GM12891 (cell line): ENCODE data around the gene DST.

Source experiments
- POLR2A ChIP-seq: IDR thresholded peaks from 2 replicates; pipeline ENCODE4 v1.6.1; 2011; ENCODE audit warnings: low read depth, low read length, control low read depth
- POLR2AphosphoS5 ChIP-seq: IDR thresholded peaks from 2 replicates; pipeline ENCODE4 v1.6.1; 2011; ENCODE audit warnings: low read depth, low read length, control low read depth

DNA sequence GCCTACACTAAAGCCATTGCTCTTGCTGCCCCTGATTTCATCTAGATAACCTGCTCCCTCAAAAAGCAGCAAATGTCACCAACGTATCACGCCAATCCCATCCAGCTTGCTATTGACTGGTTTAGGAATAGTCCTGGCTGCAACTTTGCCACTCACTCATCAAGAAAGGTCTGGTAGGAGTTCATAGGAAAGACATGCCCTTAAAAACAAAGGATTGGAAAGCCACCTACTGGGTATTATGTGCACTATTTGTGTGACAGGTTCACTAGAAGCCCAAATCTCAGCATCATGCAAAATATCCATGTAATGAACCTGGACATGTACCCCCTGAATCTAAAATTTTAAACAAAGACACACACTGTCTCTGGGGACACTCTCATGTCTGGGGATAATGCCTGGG lies 224.9 kb downstream of the DST start:
- no peak for TF ChIP-seq POLR2AphosphoS5
- TF ChIP-seq POLR2A: no peak
